Osteocyte (in vitro differentiated cells): Measurements from ENCODE around the gene TAC4. TPM values are rescaled to one million over a fixed set of nuclear protein-coding genes. Genes with fewer than 3 reads are reported as not detected.

Experiments
- DNase-seq: peaks from one replicate; pipeline ENCODE4 v3.0.0; 2021; ENCODE audit warnings: mixed read lengths; ENCODE audit not compliant: unreplicated experiment; ENCODE audit errors: extremely low spot score
- H3K27ac Mint-ChIP-seq: one replicate; pipeline ENCODE4 v1.8.0; 2021; ENCODE audit warnings: mild to moderate bottlenecking, mixed read lengths; ENCODE audit not compliant: unreplicated experiment
- H3K27me3 Mint-ChIP-seq: one replicate; pipeline ENCODE4 v1.8.0; 2021; ENCODE audit warnings: mixed read lengths; ENCODE audit not compliant: unreplicated experiment
- H3K36me3 Mint-ChIP-seq: one replicate; pipeline ENCODE4 v1.8.0; 2021; ENCODE audit warnings: mixed read lengths; ENCODE audit not compliant: unreplicated experiment
- H3K4me1 Mint-ChIP-seq: one replicate; pipeline ENCODE4 v1.8.0; 2021; ENCODE audit warnings: mixed read lengths; ENCODE audit not compliant: unreplicated experiment
- H3K4me3 Mint-ChIP-seq: one replicate; pipeline ENCODE4 v1.8.0; 2021; ENCODE audit warnings: mild to moderate bottlenecking, moderate library complexity, mixed read lengths; ENCODE audit not compliant: unreplicated experiment
- H3K9me3 Mint-ChIP-seq: one replicate; pipeline ENCODE4 v1.8.0; 2021; ENCODE audit warnings: mixed read lengths; ENCODE audit not compliant: unreplicated experiment
- total RNA-seq: library from RNA; stranded (reverse); gene quantifications from 2 replicates; pipeline ENCODE4 v1.2.1, GENCODE V29; 2021
- TF ChIP-seq, protein P1 (sequence below): fragments of 200-600 bp; sonication (generic); IDR thresholded peaks from 2 replicates; pipeline ENCODE4 v1.5.0; 2021; ENCODE audit warnings: antibody characterized with exemption, mild to moderate bottlenecking, moderate library complexity

The TAC4 gene
- total RNA-seq, 1 donor from 2014 or later = not detected

DNA sequence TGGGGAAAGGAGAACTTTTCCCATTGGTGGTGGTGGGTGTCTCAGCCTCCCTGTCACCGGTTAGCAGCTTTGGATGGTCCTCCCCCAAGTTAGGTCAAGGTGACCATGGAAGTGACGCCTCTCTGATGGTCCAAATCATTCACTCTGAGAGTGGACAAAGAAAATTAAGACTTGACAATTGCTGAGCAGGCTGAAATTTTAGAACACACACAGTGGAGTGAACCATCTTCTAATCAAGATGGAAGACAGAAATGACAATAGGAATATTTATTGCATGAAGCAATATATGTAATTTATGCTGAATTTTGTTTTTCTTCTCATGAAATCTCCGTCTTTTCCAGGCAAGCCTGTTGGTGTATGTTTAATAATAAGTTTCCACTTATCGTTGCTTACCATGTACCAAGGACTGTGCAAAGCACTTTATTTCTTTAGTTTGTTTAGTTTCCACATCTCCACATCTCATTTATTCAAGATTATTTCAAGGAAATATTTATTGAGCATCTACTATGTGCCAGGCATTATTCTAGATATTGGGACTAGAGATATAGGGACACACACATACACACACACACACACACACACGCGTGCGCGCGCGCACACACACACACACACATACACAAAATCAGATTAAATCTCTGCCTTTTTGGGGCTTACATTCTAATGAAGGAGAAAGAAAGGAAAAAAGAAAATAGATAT, 44.0 kb upstream of the TAC4 start:
- H3K4me3 Mint-ChIP-seq = no peak overlapping the region
- DNase-seq = no peak
- TF ChIP-seq, protein P1, sequence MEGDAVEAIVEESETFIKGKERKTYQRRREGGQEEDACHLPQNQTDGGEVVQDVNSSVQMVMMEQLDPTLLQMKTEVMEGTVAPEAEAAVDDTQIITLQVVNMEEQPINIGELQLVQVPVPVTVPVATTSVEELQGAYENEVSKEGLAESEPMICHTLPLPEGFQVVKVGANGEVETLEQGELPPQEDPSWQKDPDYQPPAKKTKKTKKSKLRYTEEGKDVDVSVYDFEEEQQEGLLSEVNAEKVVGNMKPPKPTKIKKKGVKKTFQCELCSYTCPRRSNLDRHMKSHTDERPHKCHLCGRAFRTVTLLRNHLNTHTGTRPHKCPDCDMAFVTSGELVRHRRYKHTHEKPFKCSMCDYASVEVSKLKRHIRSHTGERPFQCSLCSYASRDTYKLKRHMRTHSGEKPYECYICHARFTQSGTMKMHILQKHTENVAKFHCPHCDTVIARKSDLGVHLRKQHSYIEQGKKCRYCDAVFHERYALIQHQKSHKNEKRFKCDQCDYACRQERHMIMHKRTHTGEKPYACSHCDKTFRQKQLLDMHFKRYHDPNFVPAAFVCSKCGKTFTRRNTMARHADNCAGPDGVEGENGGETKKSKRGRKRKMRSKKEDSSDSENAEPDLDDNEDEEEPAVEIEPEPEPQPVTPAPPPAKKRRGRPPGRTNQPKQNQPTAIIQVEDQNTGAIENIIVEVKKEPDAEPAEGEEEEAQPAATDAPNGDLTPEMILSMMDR = no peak
- peaks cover 70% of the 10 kb centered on the region for H3K27me3 Mint-ChIP-seq
- peaks cover 3% of the 10 kb centered on the region for H3K4me1 Mint-ChIP-seq
- H3K36me3 Mint-ChIP-seq = no peaks in the 10 kb centered on the region
- no peaks in the 10 kb centered on the region for H3K9me3 Mint-ChIP-seq
- no peak overlapping the region for H3K27ac Mint-ChIP-seq

DNA sequence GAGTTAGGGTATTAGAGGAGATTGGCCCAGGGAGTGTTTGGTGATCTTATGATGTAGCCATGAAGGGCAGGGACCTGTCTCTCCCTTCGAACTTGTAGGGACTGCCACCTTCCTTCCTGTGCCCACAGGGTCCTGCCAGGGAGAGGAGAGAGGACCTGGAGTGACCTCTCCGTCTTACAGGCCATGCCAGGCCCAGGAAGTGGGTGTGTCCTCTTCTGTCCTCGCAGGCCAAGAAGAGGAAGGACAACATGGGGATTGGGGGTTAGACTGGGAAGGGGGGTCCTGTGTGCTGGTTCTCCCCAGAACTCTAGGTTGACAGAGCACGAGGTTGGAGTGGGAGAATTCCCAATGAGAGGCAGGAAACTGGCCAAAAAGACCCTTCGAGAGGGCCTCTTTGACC, 43.4 kb upstream of the TAC4 start:
- H3K4me3 Mint-ChIP-seq = no peak overlapping the region
- no peaks in the 10 kb centered on the region for H3K9me3 Mint-ChIP-seq
- H3K27ac Mint-ChIP-seq = no peak overlapping the region
- no peaks in the 10 kb centered on the region for H3K36me3 Mint-ChIP-seq
- peaks cover 71% of the 10 kb centered on the region for H3K27me3 Mint-ChIP-seq
- no peak for DNase-seq
- TF ChIP-seq, protein P1 = no peak
- peaks cover 3% of the 10 kb centered on the region for H3K4me1 Mint-ChIP-seq

- H3K9me3 Mint-ChIP-seq = no peaks in the 10 kb centered on the region
- TF ChIP-seq, protein P1 = no peak
- H3K27me3 Mint-ChIP-seq = peaks cover 70% of the 10 kb centered on the region
- DNase-seq = no peak
- no peak overlapping the region for H3K27ac Mint-ChIP-seq
- H3K36me3 Mint-ChIP-seq = no peaks in the 10 kb centered on the region
- H3K4me3 Mint-ChIP-seq = no peak overlapping the region
- H3K4me1 Mint-ChIP-seq = peaks cover 3% of the 10 kb centered on the region
Observed at GRCh38 chr17:49890852-49891251, 43.0 kb upstream of the TAC4 start.

DNA sequence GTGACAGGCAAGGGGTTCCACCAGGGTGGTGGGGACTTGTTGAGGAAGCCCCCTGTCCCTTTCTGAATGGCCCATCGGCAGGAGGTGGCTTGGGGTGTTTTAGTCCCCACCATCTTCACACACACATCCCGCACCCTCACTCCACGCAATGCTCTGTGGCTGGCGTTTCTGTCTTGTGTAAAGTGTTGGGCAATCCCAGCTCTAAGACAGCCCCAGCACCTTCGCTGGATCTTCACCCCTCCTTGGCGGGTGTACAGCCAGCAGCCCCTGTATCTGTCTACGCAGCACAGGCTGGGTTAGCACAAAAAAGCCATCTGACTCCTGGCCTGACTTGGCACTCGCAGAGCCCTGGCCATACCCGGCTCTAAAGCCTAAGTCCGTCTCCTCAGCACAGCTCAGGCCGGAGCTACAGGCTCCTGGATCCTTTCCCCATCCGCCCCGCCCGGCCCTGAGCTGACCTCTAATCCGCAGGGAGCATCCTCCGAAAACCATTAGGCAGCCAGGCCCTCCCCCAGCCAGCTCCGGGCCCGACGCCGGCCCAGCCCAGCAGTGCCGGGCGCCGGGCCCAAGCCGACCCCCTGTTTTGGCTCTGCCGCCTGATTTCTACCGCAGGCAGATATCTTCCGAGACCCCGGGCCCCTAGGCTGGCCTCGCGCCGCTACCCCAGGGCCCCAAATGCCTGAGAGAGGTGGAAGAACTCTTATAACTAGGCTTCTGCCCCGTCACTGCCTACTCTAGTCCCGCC, 42.4 kb upstream of the TAC4 start:
- no peak for DNase-seq
- TF ChIP-seq, protein P1 = no peak
- H3K27ac Mint-ChIP-seq = no peak overlapping the region
- no peaks in the 10 kb centered on the region for H3K9me3 Mint-ChIP-seq
- no peaks in the 10 kb centered on the region for H3K36me3 Mint-ChIP-seq
- H3K4me3 Mint-ChIP-seq = no peak overlapping the region
- H3K4me1 Mint-ChIP-seq = peaks cover 3% of the 10 kb centered on the region
- peaks cover 68% of the 10 kb centered on the region for H3K27me3 Mint-ChIP-seq

- peaks cover 3% of the 10 kb centered on the region for H3K4me1 Mint-ChIP-seq
- no peaks in the 10 kb centered on the region for H3K9me3 Mint-ChIP-seq
- H3K4me3 Mint-ChIP-seq = no peak overlapping the region
- H3K27me3 Mint-ChIP-seq = peaks cover 65% of the 10 kb centered on the region
- H3K27ac Mint-ChIP-seq = no peak overlapping the region
- DNase-seq = no peak
- no peaks in the 10 kb centered on the region for H3K36me3 Mint-ChIP-seq
- TF ChIP-seq, protein P1 = no peak
Observed at GRCh38 chr17:49889500-49889899, 41.6 kb upstream of the TAC4 start.
